ENCODE measurements around the gene PHF23.

PHF23 gene

GRCh38 chr17:7215136-7215638 is 24.1 kb downstream of the PHF23 start:
- Histone ChIP-seq H3K27ac (ENCODE audit: low read length) (peak overlapping the region; percentile 80), H3K36me3 (ENCODE audit: control insufficient read depth, low read depth, low read length) (no peaks in the 10 kb centered on the region), H3K9ac (ENCODE audit: low read length) (peak overlapping the region; percentile 36), H3K9me3 (ENCODE audit: control insufficient read depth, low read depth, low read length) (no peaks in the 10 kb centered on the region), H3K4me3 (ENCODE audit: low read length) (peak overlapping the region; percentile 89), H3K4me1 (ENCODE audit: control insufficient read depth, low read depth, low read length) (peaks cover 58% of the 10 kb centered on the region), H3K27me3 (ENCODE audit: control insufficient read depth, insufficient read depth, low read length) (no peaks in the 10 kb centered on the region)

- Histone ChIP-seq H3K9ac (ENCODE audit: low read length) (peak overlapping the region; percentile 86), H3K27me3 (ENCODE audit: control insufficient read depth, insufficient read depth, low read length) (no peaks in the 10 kb centered on the region), H3K9me3 (ENCODE audit: control insufficient read depth, low read depth, low read length) (no peaks in the 10 kb centered on the region), H3K27ac (ENCODE audit: low read length) (peak overlapping the region; percentile 96), H3K4me3 (ENCODE audit: low read length) (peak overlapping the region; percentile 89), H3K4me1 (ENCODE audit: control insufficient read depth, low read depth, low read length) (peaks cover 58% of the 10 kb centered on the region), H3K36me3 (ENCODE audit: control insufficient read depth, low read depth, low read length) (no peaks in the 10 kb centered on the region)
These were observed 24.7 kb downstream of the PHF23 start for GRCh38 chr17:7214300-7215135.

- Histone ChIP-seq H3K4me3 (ENCODE audit: low read length) (peak overlapping the region; percentile 89), H3K4me1 (ENCODE audit: control insufficient read depth, low read depth, low read length) (peaks cover 52% of the 10 kb centered on the region), H3K9me3 (ENCODE audit: control insufficient read depth, low read depth, low read length) (no peaks in the 10 kb centered on the region), H3K36me3 (ENCODE audit: control insufficient read depth, low read depth, low read length) (no peaks in the 10 kb centered on the region), H3K27me3 (ENCODE audit: control insufficient read depth, insufficient read depth, low read length) (no peaks in the 10 kb centered on the region), H3K27ac (ENCODE audit: low read length) (peak overlapping the region; percentile 94), H3K9ac (ENCODE audit: low read length) (peak overlapping the region; percentile 72)
These were observed 25.4 kb downstream of the PHF23 start for GRCh38 chr17:7213895-7214299.

- H3K4me1 ChIP-seq (ENCODE audit: control insufficient read depth, low read depth, low read length), result peaks cover 52% of the 10 kb centered on the region
- no peak overlapping the region for H3K27ac ChIP-seq (ENCODE audit: low read length)
- peak overlapping the region; percentile 61 for H3K4me3 ChIP-seq (ENCODE audit: low read length)
- H3K9ac ChIP-seq (ENCODE audit: low read length), result peak overlapping the region; percentile 55
- no peaks in the 10 kb centered on the region for H3K9me3 ChIP-seq (ENCODE audit: control insufficient read depth, low read depth, low read length)
- no peaks in the 10 kb centered on the region for H3K27me3 ChIP-seq (ENCODE audit: control insufficient read depth, insufficient read depth, low read length)
- H3K36me3 ChIP-seq (ENCODE audit: control insufficient read depth, low read depth, low read length), result no peaks in the 10 kb centered on the region
These were observed 27.6 kb downstream of the PHF23 start for GRCh38 chr17:7211491-7212273.

GRCh38 chr17:7208754-7209460 is 30.4 kb downstream of the PHF23 start:
- no peak overlapping the region for H3K9ac ChIP-seq (ENCODE audit: low read length)
- peak overlapping the region; percentile 56 for H3K4me3 ChIP-seq (ENCODE audit: low read length)
- H3K4me1 ChIP-seq (ENCODE audit: control insufficient read depth, low read depth, low read length), result peaks cover 38% of the 10 kb centered on the region
- peaks cover under 1% of the 10 kb centered on the region for H3K36me3 ChIP-seq (ENCODE audit: control insufficient read depth, low read depth, low read length)
- H3K27ac ChIP-seq (ENCODE audit: low read length), result peak overlapping the region; percentile 63
- H3K9me3 ChIP-seq (ENCODE audit: control insufficient read depth, low read depth, low read length), result no peaks in the 10 kb centered on the region
- no peaks in the 10 kb centered on the region for H3K27me3 ChIP-seq (ENCODE audit: control insufficient read depth, insufficient read depth, low read length)

GRCh38 chr17:7208027-7208571 is 31.2 kb downstream of the PHF23 start:
- peaks cover 31% of the 10 kb centered on the region for H3K4me1 ChIP-seq (ENCODE audit: control insufficient read depth, low read depth, low read length)
- no peaks in the 10 kb centered on the region for H3K27me3 ChIP-seq (ENCODE audit: control insufficient read depth, insufficient read depth, low read length)
- peak overlapping the region; percentile 56 for H3K4me3 ChIP-seq (ENCODE audit: low read length)
- no peaks in the 10 kb centered on the region for H3K9me3 ChIP-seq (ENCODE audit: control insufficient read depth, low read depth, low read length)
- H3K27ac ChIP-seq (ENCODE audit: low read length), result peak overlapping the region; percentile 63
- peaks cover 9% of the 10 kb centered on the region for H3K36me3 ChIP-seq (ENCODE audit: control insufficient read depth, low read depth, low read length)
- H3K9ac ChIP-seq (ENCODE audit: low read length), result peak overlapping the region; percentile 43

GRCh38 chr17:7207120-7208001 is 31.9 kb downstream of the PHF23 start:
- Histone ChIP-seq H3K9ac (ENCODE audit: low read length) (peak overlapping the region; percentile 43), H3K4me1 (ENCODE audit: control insufficient read depth, low read depth, low read length) (peaks cover 30% of the 10 kb centered on the region), H3K27ac (ENCODE audit: low read length) (no peak overlapping the region), H3K27me3 (ENCODE audit: control insufficient read depth, insufficient read depth, low read length) (no peaks in the 10 kb centered on the region), H3K4me3 (ENCODE audit: low read length) (peak overlapping the region; percentile 56), H3K9me3 (ENCODE audit: control insufficient read depth, low read depth, low read length) (no peaks in the 10 kb centered on the region), H3K36me3 (ENCODE audit: control insufficient read depth, low read depth, low read length) (peaks cover 16% of the 10 kb centered on the region)

GRCh38 chr17:7205561-7205960 is 33.7 kb downstream of the PHF23 start:
- peak overlapping the region; percentile 54 for H3K4me3 ChIP-seq (ENCODE audit: low read length)
- H3K4me1 ChIP-seq (ENCODE audit: control insufficient read depth, low read depth, low read length), result peaks cover 18% of the 10 kb centered on the region
- no peak overlapping the region for H3K27ac ChIP-seq (ENCODE audit: low read length)
- peaks cover 28% of the 10 kb centered on the region for H3K36me3 ChIP-seq (ENCODE audit: control insufficient read depth, low read depth, low read length)
- H3K9ac ChIP-seq (ENCODE audit: low read length), result peak overlapping the region; percentile 31
- H3K9me3 ChIP-seq (ENCODE audit: control insufficient read depth, low read depth, low read length), result no peaks in the 10 kb centered on the region
- H3K27me3 ChIP-seq (ENCODE audit: control insufficient read depth, insufficient read depth, low read length), result no peaks in the 10 kb centered on the region

GRCh38 chr17:7204828-7205461 is 34.3 kb downstream of the PHF23 start:
- H3K27me3 ChIP-seq (ENCODE audit: control insufficient read depth, insufficient read depth, low read length), result no peaks in the 10 kb centered on the region

GRCh38 chr17:7204336-7204735 is 34.9 kb downstream of the PHF23 start:
- Histone ChIP-seq H3K27ac (ENCODE audit: low read length) (peak overlapping the region; percentile 65), H3K27me3 (ENCODE audit: control insufficient read depth, insufficient read depth, low read length) (no peaks in the 10 kb centered on the region), H3K9me3 (ENCODE audit: control insufficient read depth, low read depth, low read length) (no peaks in the 10 kb centered on the region), H3K9ac (ENCODE audit: low read length) (peak overlapping the region; percentile 54), H3K4me1 (ENCODE audit: control insufficient read depth, low read depth, low read length) (peaks cover 17% of the 10 kb centered on the region), H3K36me3 (ENCODE audit: control insufficient read depth, low read depth, low read length) (peaks cover 28% of the 10 kb centered on the region), H3K4me3 (ENCODE audit: low read length) (peak overlapping the region; percentile 54)

More at GRCh38 chr17:7204828-7205461, 34.3 kb downstream of the PHF23 start:
- Histone ChIP-seq H3K36me3 (ENCODE audit: control insufficient read depth, low read depth, low read length) (peaks cover 28% of the 10 kb centered on the region), H3K4me1 (ENCODE audit: control insufficient read depth, low read depth, low read length) (peaks cover 17% of the 10 kb centered on the region), H3K4me3 (ENCODE audit: low read length) (peak overlapping the region; percentile 54), H3K9me3 (ENCODE audit: control insufficient read depth, low read depth, low read length) (no peaks in the 10 kb centered on the region), H3K9ac (ENCODE audit: low read length) (peak overlapping the region; percentile 54), H3K27ac (ENCODE audit: low read length) (peak overlapping the region; percentile 65)
